IMR-90 (cell line): ENCODE data around the gene RAD1. TPM values are rescaled to one million over a fixed set of nuclear protein-coding genes. Genes with fewer than 3 reads are reported as not detected.
A peak's percentile ranks its signal among the peaks of the same experiment; 100 is the strongest.

Experiments used
- ATAC-seq: fragments of 200-7000 bp; cut with Tn5 transposase; 2 replicates; pipeline ENCODE4 v1.9.1; 2020; ENCODE audit warnings: low read depth, mild to moderate bottlenecking, moderate library complexity
- BruUV-seq: library from RNA; stranded (reverse); fragments of 400-500 nt; replicated peaks from 2 replicates; lab custom pipeline; 2021; lab: Mats Ljungman, UMichigan
- CTCF ChIA-PET: fragments of 300-600 bp; formaldehyde crosslinking; extraction: SDS; loops from one replicate; lab custom pipeline; 2021; ENCODE audit warnings: antibody characterized with exemption; lab: Yijun Ruan, JAX
- POLR2A ChIA-PET: fragments of 300-600 bp; sonication (Branson Sonifier 250); formaldehyde crosslinking; loops from one replicate; lab custom pipeline; 2022; ENCODE audit warnings: antibody characterized with exemption; ENCODE audit not compliant: unreplicated experiment; lab: Charles Lee
- DNase-seq: peaks from one replicate; pipeline ENCODE4 v3.0.0; 2013
- H2AFZ ChIP-seq: replicated peaks from 2 replicates; pipeline ENCODE3; 2013; ENCODE audit warnings: low read length, mild to moderate bottlenecking; ENCODE audit not compliant: poor library complexity
- H2AK5ac ChIP-seq: 2 replicates; pipeline ENCODE4 v1.6.1; 2013; ENCODE audit warnings: low read depth, low read length, inconsistent platforms
- H2AK9ac ChIP-seq: replicated peaks from 2 replicates; pipeline ENCODE3; 2013; ENCODE audit warnings: mild to moderate bottlenecking, low read depth, low read length, moderate library complexity; ENCODE audit not compliant: poor library complexity
- H2BK120ac ChIP-seq: 2 replicates; pipeline ENCODE4 v1.6.1; 2013; ENCODE audit warnings: low read depth, low read length, inconsistent platforms
- H2BK15ac ChIP-seq: 3 replicates; pipeline ENCODE4 v1.6.1; 2013; ENCODE audit warnings: low read depth, low read length, inconsistent platforms
- H2BK20ac ChIP-seq: 2 replicates; pipeline ENCODE4 v1.6.1; 2013; ENCODE audit warnings: low read depth, mild to moderate bottlenecking, inconsistent platforms, low read length, moderate library complexity
- H2BK5ac ChIP-seq: 2 replicates; pipeline ENCODE4 v1.6.1; 2013; ENCODE audit warnings: mild to moderate bottlenecking, low read depth, low read length, inconsistent platforms; ENCODE audit not compliant: poor library complexity, severe bottlenecking
- H3K14ac ChIP-seq: replicated peaks from 2 replicates; pipeline ENCODE4 v1.6.1; 2013; ENCODE audit warnings: low read depth, low read length, inconsistent platforms
- H3K18ac ChIP-seq: 2 replicates; pipeline ENCODE4 v1.6.1; 2013; ENCODE audit warnings: low read depth, low read length, control low read depth
- H3K23ac ChIP-seq: 2 replicates; pipeline ENCODE4 v1.6.1; 2013; ENCODE audit warnings: low read depth, low read length, inconsistent platforms
- H3K27ac ChIP-seq: 2 replicates; pipeline ENCODE4 v1.5.1; 2013; ENCODE audit warnings: mild to moderate bottlenecking, control low read depth, low read length; ENCODE audit not compliant: insufficient read depth
- H3K27me3 ChIP-seq: 2 replicates; pipeline ENCODE4 v1.6.1; 2013; ENCODE audit warnings: low read length; ENCODE audit not compliant: control insufficient read depth, insufficient read depth
- H3K36me3 ChIP-seq: 2 replicates; pipeline ENCODE4 v1.6.1; 2013; ENCODE audit warnings: low read length, mixed read lengths; ENCODE audit not compliant: control insufficient read depth, insufficient read depth
- H3K4ac ChIP-seq: 2 replicates; pipeline ENCODE4 v1.6.1; 2013; ENCODE audit warnings: low read depth, low read length, inconsistent platforms
- H3K4me1 ChIP-seq: 2 replicates; pipeline ENCODE4 v1.6.1; 2013; ENCODE audit warnings: low read length, mixed read lengths; ENCODE audit not compliant: control insufficient read depth, insufficient read depth
- H3K4me2 ChIP-seq: 2 replicates; pipeline ENCODE4 v1.6.1; 2013; ENCODE audit warnings: low read depth, mild to moderate bottlenecking, control low read depth, low read length, moderate library complexity
- H3K4me3 ChIP-seq: 2 replicates; pipeline ENCODE4 v1.5.1; 2013; ENCODE audit warnings: low read depth, mild to moderate bottlenecking, control low read depth, low read length, moderate library complexity; ENCODE audit not compliant: insufficient read depth
- H3K56ac ChIP-seq: 2 replicates; pipeline ENCODE4 v1.6.1; 2013; ENCODE audit warnings: low read length, inconsistent platforms; ENCODE audit not compliant: insufficient read depth; ENCODE audit errors: extremely low read depth
- H3K79me1 ChIP-seq, 2 experiments: 2 replicates each; pipeline ENCODE4 v1.6.1; 2013; ENCODE audit warnings: low read length in 2 of 2, inconsistent platforms in 1 of 2, low read depth in 1 of 2
- H3K9ac ChIP-seq: 2 replicates; pipeline ENCODE4 v1.6.1; 2013; ENCODE audit warnings: low read depth, low read length, control low read depth
- H3K9me1 ChIP-seq: 2 replicates; pipeline ENCODE4 v1.6.1; 2013; ENCODE audit warnings: low read length, inconsistent platforms; ENCODE audit not compliant: insufficient read depth
- H3K9me3 ChIP-seq: 2 replicates; pipeline ENCODE4 v1.6.1; 2013; ENCODE audit warnings: low read length; ENCODE audit not compliant: control insufficient read depth, insufficient read depth
- H4K20me1 ChIP-seq: 2 replicates; pipeline ENCODE4 v1.6.1; 2013; ENCODE audit warnings: low read length, inconsistent platforms; ENCODE audit not compliant: insufficient read depth
- H4K5ac ChIP-seq: 2 replicates; pipeline ENCODE4 v1.6.1; 2013; ENCODE audit warnings: mild to moderate bottlenecking, low read depth, low read length, control low read depth
- H4K8ac ChIP-seq, 2 experiments: 2 replicates each; pipeline ENCODE4 v1.6.1; 2013; ENCODE audit warnings: low read depth in 2 of 2, low read length in 2 of 2, control low read depth in 1 of 2, inconsistent platforms in 1 of 2
- H4K91ac ChIP-seq: 2 replicates; pipeline ENCODE4 v1.6.1; 2013; ENCODE audit warnings: low read depth, low read length, inconsistent platforms; ENCODE audit not compliant: insufficient read depth
- BHLHE40 ChIP-seq: fragments of 150-350 bp; IDR thresholded peaks from 2 replicates; pipeline ENCODE4 v1.6.1; 2016; ENCODE audit warnings: mild to moderate bottlenecking, low read depth, low read length
- POLR2A ChIP-seq: IDR thresholded peaks from 2 replicates; pipeline ENCODE4 v1.6.1; 2012; ENCODE audit warnings: mild to moderate bottlenecking, low read depth, low read length
- RAD21 ChIP-seq: IDR thresholded peaks from 2 replicates; pipeline ENCODE4 v1.6.1; 2012; ENCODE audit warnings: low read length, improper control_type of control experiment
- SMC3 ChIP-seq: fragments of 150-350 bp; IDR thresholded peaks from 2 replicates; pipeline ENCODE4 v1.6.1; 2016; ENCODE audit warnings: low read depth, mild to moderate bottlenecking, antibody characterized with exemption, low read length, moderate library complexity
- WGBS, 2 experiments: methylation state at CpG; one replicate each; pipeline versions ENCODE4 v1.1.5 to v1.1.7; 2013; ENCODE audit warnings: missing lambda C conversion rate in 2 of 2; ENCODE audit not compliant: insufficient read length in 1 of 2; ENCODE audit errors: extremely low coverage in 2 of 2; 5-methylcytosine and 5-hydroxymethylcytosine counted together
- dilution Hi-C: fragments of 300-500 bp; cut with HindIII; formaldehyde crosslinking; loops from one replicate; pipeline ENCODE4 v1.14.3; 2018; ENCODE audit warnings: low sequenced_read_pairs; ENCODE audit not compliant: unreplicated experiment
- in situ Hi-C: fragments of 300-500 bp; cut with MboI; formaldehyde crosslinking; loops from 3 replicates; pipeline ENCODE4 v1.14.3; 2019; ENCODE audit warnings: low sequenced_read_pairs, inconsistent platforms, mixed read lengths
- intact Hi-C: fragments of 100-400 bp; cut with micrococcal nuclease; formaldehyde crosslinking; loops from 2 replicates; pipeline ENCODE4 v1.10.0; 2022
- polyA plus RNA-seq, 3 experiments: library from polyadenylated mRNA; depleted of rRNA; stranded (reverse); fragments of >200 nt; gene quantifications; 2 replicates each; pipeline ENCODE4 v1.2.3, GENCODE V29; 2012; ENCODE audit warnings: low replicate concordance in 1 of 3
- total RNA-seq: library from RNA; depleted of rRNA; stranded (reverse); fragments of >200 nt; gene quantifications from 2 replicates; pipeline ENCODE4 v1.2.3, GENCODE V29; 2012
- TF ChIP-seq, protein P1 (sequence below): conservative IDR thresholded peaks from 2 replicates; pipeline ENCODE4 v1.5.1; 2012; ENCODE audit warnings: mild to moderate bottlenecking, low read depth, low read length, improper control_type of control experiment

RAD1 gene
- total and polyA plus RNA-seq, 2 of the 4 experiments (the other 2 are of a cell fraction): 18.5 to 21.5 TPM

DNA sequence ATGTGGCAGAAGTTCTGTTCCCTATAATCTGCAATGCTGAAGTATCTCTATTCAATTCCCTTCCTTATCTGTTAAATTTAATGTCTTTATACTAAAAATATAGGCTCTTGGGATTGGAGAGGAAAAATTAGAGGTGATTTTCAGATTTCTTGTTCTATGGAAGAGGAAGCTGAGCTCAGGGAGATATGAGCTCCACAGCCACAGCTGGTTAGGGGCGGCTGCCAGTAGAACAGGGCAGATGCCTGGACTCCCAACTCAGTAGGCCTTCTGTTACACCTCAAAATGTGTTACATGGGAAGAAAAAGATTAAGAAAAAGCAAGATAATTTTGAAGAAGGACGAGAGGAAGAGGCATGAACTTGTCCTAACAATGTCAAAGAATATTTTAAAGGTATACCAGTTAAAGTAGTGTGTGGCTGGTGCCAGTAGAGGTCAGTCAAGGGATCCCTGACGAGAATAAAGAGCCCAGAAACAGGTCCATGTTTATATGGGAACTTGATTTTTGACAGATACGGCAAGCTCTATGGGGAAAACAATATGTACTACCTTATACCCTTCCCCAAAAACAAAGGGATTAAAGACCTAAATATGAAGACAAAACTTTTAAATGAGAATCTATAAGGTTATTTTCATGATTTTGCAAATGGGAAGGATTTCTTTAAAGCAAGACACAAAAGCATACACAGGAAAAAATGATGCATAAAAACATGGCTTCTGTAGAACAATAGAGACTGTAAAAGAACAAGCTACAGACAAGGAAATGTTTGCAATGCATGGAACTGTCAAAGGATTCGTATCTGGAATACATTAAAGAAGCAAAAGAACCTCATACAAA is 42.8 kb upstream of the RAD1 start:
- Histone ChIP-seq H3K4me1 (peaks cover 5% of the 10 kb centered on the region), H3K27me3 (no peaks in the 10 kb centered on the region), H3K14ac (no peak overlapping the region), H3K27ac (0 out of 2 replicates have a peak overlapping the region, but pooled peaks have one; percentile 33), H3K56ac (no peak overlapping the region), H3K9ac (no peak overlapping the region), H2AK9ac (no peak overlapping the region), H4K8ac (no peak overlapping the region), H3K4me2 (no peak overlapping the region), H3K9me1 (no peaks in the 10 kb centered on the region; the same call in 1 of the 2 replicates), H3K4ac (no peak overlapping the region), H2AK5ac (no peak overlapping the region), H3K36me3 (peaks cover 5% of the 10 kb centered on the region), H3K9me3 (no peaks in the 10 kb centered on the region), H3K23ac (no peak overlapping the region), H3K4me3 (no peak overlapping the region), H2BK15ac (no peak overlapping the region), H4K20me1 (no peaks in the 10 kb centered on the region), H2BK5ac (no peak overlapping the region), H3K79me1 (no peaks in the 10 kb centered on the region), H2AFZ (no peak overlapping the region), H4K91ac (no peak overlapping the region), H2BK20ac (no peak overlapping the region), H2BK120ac (no peak overlapping the region), H4K5ac (no peak overlapping the region), H3K18ac (no peak overlapping the region)
- ChIA-PET CTCF (interaction anchor here (0.6 to 1.5 kb wide), 12 partner anchors 9 to 1731 kb away, joined by 3 to 7 read pairs (median 3); no protein-coding TSS in a partner anchor), POLR2A (no interaction called here)
- intact Hi-C loops (loop anchor here (1.0 to 5.0 kb wide), 4 partner anchors 45 to 969 kb away; no protein-coding TSS in a partner anchor), in situ Hi-C loops (no loop called here), dilution Hi-C loops (no loop called here)
- ATAC-seq (peak; percentile 87), DNase-seq (peak; percentile 36)
- BruUV-seq: TSS peak; percentile 14
- no CpG with 5 or more reads among the region's 5 CpGs for WGBS, 2 experiments
- TF ChIP-seq RAD21: peak; percentile 65
- TF ChIP-seq BHLHE40: no peak
- TF ChIP-seq POLR2A: no peak
- TF ChIP-seq SMC3: peak; percentile 52
- TF ChIP-seq, protein P1, sequence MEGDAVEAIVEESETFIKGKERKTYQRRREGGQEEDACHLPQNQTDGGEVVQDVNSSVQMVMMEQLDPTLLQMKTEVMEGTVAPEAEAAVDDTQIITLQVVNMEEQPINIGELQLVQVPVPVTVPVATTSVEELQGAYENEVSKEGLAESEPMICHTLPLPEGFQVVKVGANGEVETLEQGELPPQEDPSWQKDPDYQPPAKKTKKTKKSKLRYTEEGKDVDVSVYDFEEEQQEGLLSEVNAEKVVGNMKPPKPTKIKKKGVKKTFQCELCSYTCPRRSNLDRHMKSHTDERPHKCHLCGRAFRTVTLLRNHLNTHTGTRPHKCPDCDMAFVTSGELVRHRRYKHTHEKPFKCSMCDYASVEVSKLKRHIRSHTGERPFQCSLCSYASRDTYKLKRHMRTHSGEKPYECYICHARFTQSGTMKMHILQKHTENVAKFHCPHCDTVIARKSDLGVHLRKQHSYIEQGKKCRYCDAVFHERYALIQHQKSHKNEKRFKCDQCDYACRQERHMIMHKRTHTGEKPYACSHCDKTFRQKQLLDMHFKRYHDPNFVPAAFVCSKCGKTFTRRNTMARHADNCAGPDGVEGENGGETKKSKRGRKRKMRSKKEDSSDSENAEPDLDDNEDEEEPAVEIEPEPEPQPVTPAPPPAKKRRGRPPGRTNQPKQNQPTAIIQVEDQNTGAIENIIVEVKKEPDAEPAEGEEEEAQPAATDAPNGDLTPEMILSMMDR: peak; percentile 66
